Stimulated activated CD4-positive, alpha-beta T cell treated with anti-CD3 and anti-CD28 coated beads, Interleukin-2, amount 100 ng/mL, for 4 hours (primary cell): Measurements from ENCODE around the gene ADGRB3.
"Not testable (repeated sequence)": the region's sequence is repeated elsewhere in the genome, so short reads cannot be mapped to it uniquely, and the experiment has no call there.

Source experiments
- DNase-seq: peaks from one replicate; pipeline ENCODE4 v3.0.0-alpha.2; 2020; ENCODE audit warnings: low read depth

ADGRB3 gene

GRCh38 chr6:69427882-69428281 lies 792.8 kb downstream of the ADGRB3 start:
- no peak for DNase-seq

GRCh38 chr6:69432168-69432567 lies 797.1 kb downstream of the ADGRB3 start:
- DNase-seq: not testable (repeated sequence)

DNA sequence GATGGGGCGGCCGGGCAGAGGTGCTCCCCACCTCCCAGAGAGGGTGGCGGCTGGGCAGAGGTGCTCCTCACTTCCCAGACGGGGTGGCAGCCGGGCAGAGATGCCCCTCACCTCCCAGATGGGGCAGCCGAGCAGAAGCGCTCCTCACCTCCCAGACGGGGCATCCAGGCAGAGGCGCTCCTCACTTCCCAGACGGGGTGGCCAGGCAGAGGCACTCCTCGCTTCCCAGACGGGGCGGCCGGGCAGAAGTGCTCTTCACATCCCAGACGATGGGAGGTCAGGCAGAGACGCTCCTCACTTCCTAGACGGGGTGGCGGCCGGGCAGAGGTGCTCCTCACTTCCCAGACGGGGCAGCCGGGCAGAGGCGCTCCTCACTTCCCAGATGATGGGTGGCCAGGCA lies 798.0 kb downstream of the ADGRB3 start:
- DNase-seq: not testable (repeated sequence)

DNA sequence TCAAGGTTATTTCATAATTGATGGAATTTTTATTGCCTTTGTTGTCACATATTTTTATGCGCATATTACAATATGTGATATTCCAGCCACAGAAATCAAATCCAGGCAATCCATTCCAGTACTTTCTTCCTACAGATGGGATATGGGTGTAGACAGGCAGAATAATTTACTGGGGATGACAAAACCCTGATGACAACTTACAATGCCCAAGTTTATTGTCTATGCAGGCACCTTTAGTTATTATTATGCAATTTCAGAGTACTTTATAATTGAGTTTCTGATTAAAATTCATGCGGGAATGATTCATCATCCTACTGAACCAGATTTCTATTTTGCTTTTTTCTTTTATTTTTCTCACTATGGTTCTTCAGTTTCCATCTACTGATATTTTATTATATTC lies 803.0 kb downstream of the ADGRB3 start:
- DNase-seq: no peak
